HG03039 (cell line): ENCODE results near the gene SPIN1.

Source experiments
- ATAC-seq: cut with Tn5 transposase; IDR thresholded peaks from one replicate; pipeline ENCODE4 v1.9.1; 2021; ENCODE audit warnings: mild to moderate bottlenecking, moderate library complexity; ENCODE audit not compliant: unreplicated experiment

Gene SPIN1

DNA sequence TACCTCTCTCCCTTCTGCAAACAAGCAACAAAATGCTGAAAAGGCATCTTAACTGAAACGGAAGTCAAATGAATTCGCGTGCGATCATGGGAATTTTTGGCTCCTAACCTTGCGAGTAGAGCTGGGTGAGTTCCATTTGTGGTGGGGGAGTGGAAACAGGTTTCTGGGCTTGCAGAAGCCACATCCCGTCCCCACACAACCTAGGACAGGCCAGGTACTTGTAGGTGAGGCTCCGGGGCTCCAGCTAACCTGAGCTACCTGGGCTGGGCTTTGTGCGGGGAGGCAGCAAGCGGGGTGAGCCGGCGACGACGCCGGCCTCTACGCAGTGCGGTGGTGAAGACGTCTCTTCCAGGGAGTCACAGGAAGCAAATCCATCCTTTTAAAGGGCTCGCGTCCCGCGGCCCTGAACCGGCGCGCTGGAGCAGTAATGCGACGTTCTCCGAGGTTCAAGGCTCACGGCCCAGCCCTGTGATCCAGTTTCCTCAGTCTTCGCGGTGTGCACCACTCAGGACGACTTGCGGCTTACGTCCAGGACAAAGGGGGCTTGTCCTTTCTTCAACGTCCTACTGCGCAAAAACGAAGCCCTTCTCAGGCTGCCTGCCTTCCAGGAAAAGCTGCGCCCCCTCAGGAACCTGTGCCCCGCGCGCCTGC is 567 bp upstream of the SPIN1 start:
- ATAC-seq, result peak; percentile 2

DNA sequence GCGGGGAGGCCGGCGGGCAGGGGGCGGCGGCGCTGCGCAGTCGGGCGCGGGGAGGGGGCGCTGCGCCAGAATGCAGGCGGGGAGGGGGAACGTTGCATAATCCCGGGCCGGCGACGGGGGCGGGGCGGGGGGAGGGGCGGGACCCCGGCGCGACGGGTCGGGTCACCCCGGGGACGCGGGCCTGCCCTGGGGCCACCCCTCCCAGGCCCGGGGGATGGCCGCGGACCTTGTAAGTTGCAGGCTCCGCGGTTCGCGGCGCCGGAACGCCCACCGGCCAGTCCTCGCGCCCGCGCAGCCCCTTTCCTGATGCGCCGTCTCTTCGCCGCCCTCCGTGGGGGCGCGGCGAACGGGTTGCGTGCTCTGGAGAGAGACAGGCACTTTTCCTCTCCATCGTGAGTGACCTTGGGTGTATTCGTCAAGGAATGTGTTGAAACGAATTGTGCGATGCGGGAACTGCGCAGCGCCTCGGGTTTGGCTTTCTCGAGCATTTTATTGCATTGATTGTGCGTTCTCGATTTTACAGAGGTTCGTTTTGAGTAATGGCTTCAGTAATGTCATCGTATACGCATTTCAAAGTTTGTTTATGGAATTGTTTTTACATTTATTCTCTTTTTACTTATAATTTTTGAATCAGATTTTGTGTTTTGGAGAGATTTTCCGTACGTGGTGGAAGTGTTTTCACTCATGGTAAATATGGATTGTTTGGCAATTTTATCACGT is 802 bp downstream of the SPIN1 start:
- peak; percentile 21 for ATAC-seq

DNA sequence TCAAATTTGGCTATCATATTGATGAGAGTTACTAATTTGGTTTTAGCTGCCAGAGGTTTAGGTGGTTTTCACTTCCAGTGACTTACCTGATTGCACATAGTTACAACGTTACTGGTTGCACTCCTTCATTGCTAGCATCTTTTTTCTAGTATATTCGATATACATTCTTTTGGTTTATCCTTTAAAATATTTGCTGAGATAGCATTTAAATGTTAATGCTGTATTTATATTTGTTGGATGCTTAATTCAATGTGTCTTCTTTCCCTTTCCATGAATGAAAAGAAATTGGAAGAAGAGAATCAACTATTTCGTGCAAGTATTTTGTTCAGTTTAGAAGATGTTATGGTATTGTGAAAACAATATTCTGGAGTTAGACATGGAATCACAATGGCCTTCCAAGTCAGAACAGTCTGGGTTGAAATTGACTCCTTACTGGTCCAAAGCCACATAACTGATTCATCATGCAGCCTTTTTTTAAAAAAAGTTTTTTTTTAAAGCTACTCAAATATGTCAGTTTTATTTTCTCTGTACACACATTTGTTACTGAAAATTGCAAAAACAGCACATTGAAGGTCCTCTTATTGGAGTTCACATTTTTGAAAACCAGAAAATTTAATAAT is 2.2 kb downstream of the SPIN1 start:
- no peak for ATAC-seq

DNA sequence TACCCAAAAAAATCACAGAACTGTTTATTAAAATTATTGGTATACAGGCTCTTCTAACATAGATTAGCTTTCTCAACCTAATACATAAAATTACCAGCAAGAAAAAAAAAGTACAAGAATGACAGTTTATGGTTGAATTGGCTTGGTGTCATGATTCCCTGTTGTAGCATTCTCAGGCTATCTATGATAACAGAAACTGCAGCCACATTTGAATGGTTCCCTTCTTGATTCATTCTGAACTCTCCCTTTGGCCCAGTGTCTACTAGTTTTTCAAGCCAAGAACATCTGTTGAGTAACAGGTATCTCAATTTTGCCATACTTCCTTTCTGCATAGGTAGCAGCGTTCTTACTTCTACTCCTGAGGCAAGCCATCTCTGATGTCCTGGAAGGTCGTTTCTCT is 3.0 kb downstream of the SPIN1 start:
- ATAC-seq, result no peak

DNA sequence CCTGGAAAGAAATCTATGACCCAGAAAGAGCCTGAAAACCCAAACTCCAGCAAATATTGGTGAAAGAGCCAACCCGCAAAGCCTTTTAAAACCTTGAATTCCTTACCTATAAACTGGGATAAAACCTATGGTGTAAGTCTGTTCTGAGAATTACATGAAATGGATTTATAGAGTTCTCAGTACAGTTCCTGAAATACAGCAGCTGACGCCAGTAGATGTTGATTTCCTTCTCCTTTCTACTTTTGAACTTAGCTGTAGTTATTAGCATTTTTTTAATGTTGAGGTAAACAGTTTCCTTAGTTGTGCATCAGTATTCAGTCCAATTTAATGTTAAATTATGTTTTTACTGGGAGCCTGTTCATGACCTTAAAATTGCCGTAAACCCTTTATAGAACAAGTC is 3.7 kb downstream of the SPIN1 start:
- ATAC-seq, result no peak

DNA sequence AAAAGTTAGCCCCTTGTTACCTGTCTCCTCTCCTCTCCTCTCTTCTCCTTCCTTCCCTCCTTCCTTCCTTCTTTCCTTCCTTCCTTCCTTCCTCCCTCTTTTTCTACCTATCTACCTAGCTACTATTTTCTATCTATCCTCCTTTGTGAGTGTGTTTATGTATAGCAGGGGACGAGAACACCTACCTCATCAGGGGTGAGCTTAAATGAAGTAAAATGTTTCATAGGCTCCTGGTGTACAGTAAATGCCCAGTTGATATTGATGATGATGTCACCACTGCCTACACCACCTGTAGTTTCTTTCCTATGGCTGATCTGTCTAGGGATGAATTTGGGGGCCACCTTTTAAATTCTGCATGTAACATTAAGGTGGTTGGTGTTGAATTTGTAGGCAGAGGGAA is 4.3 kb downstream of the SPIN1 start:
- ATAC-seq, result no peak

DNA sequence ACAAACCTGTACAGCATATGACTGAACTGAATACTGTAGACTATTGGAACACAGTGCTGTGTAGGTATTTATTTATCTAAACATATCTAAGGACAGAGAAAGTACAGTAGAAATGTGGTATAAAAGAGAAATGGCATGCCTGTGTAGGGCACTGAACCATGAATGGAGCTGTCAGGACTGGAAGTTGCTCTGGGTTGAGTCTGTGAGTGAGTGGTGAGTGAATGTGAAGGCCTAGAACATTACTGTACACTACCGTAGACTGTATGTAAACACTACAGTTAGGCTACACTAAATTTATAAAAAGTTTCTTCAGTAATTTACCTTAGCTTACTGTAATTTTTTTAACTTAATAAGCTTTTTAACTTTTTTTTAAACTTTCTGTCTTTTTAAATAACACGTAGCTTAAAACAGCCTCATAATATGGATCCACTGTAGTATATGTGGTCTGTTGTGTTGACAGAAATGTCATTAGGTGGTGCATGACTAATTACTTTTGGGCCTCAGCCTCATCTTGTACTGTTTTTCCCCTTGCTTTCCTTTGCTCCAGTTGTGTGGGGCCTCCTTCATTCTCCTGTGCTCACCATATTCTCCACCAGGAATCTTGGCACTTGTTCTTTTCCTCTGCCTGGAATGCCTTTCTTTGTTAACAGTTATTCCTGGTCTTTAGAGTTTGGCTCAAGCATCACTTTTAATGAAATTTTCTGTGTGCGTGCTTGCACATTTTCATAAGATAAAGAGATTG is 8.8 kb downstream of the SPIN1 start:
- no peak for ATAC-seq

DNA sequence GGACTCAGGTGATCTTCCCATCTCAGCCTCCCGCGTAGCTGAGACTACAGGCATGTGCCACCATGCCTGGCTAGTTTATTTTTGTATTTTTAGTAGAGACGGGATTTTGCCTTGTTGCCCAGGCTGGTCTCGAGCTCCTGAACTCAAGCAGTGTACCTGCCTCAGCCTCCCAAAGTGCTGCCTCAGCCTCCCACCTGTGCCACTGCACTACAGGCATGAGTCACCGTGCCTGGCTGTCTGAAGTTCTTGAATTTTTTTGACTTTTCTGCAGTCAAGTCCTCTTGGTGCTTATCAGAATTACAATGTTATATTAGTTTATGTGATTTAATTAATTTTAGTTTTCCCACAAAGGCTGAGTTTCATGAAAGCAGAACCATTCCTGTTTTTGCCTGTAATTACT is 9.8 kb downstream of the SPIN1 start:
- no peak for ATAC-seq

DNA sequence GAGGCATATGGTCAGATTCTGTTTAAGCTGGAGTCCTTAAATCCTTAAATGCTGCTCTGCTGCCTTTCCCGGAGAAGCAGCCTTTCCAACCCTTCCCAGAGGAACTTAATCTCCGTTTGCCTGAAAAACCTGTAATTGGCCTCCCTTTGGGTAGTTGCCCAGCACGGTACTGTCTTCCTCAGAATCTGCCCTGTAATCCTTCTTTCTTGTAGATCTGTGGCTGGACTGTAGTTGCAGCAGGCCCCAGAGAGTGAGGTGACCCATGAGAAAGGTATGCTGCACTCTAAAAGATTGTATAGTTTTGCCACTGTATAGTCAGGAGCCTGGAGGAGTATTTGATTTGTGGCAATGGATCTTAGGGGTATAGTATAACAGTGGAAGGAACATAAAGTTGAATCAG is 11.7 kb downstream of the SPIN1 start:
- no peak for ATAC-seq

DNA sequence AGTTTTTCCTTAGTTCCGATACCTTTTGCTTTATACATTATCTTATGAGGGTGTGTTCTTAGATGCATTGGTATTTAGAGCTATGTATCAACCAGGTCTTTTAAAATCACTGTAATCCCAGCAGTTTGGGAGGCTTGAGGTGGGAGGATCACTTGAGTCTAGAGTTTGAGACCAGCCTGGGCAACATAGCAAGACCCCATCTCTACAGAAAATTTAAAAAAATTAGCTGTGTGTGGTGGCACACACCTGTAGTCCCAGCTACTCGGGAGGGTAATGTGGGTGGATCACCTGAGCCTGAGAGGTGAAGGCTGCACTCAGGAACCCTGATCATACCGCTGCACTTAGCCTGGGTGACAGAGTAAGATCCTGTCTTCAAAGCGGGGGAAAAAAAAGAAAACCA is 15.1 kb downstream of the SPIN1 start:
- ATAC-seq, result no peak

DNA sequence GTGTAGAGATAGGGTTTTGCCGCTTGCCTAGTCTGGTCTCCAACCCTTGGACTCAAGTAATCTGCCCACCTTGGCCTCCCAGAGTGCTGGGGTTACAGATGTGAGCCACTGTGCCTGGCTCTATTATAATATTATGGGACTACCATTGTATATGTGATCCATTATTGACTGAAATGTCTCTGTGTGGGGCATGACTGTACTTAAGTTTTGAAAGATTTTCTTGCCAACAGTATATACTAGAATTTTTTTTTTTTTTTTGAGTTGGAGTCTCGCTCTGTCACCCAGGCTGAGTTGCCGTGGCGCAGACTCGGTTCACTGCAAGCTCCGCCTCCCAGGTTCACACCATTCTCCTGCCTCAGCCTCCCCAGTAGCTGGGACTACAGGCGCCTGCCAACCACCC is 17.8 kb downstream of the SPIN1 start:
- ATAC-seq, result no peak

DNA sequence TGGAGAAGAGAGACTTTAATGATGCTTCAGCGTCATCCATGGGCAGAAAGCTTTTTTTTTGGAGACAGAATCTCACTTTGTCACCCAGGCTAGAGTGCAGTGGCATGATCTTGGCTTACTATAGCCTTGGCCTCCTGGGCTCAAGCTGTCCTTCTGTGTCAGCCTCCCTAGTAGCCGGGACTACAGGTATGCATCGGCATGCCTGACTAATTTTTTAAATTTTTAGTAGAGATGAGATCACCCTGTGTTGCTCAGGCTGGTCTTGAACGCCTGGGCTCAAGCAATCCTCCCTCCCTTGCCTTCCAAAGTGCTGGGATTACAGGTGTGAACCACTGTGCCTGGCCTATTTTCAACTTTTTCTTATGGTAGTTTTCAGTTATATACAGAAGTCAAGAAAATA is 23.2 kb downstream of the SPIN1 start:
- ATAC-seq, result no peak

DNA sequence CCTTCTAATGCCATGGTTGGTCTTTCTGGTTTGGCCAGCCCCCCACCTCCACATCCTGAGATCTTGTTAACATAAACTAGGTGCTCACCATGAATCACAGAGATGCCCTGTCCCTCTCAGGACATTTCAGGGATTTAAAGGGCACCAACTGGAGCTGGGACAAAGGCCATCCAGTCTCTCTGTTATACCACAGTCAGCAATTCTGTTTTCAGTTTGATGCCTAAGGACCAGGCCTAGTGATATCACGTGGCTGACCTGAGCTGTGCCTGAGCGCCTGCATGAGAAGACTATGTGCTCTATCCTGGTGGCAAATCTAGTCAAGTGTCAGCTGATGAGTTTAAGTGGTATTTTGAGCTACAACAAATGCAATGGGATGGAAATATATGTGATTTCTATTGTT is 26.1 kb downstream of the SPIN1 start:
- no peak for ATAC-seq

DNA sequence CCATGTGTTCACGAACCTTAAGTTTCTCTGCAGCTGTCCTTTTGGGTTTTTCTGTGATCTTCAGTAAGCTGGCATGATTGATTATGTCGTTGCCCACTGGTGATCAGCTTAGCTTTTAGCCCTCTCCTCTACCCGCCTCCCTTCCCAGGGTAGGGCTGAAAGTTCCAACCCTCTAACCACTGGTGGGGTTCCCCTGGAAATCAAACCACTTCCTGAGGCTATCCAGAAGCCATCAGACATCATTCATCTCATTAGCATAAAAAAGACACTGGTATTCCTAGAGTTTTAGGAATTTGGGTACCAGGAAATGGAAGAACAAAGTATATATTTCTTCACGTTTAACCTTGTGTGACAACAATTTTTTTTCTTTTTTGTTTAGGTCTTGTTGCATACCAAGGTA is 29.8 kb downstream of the SPIN1 start:
- ATAC-seq, result no peak

DNA sequence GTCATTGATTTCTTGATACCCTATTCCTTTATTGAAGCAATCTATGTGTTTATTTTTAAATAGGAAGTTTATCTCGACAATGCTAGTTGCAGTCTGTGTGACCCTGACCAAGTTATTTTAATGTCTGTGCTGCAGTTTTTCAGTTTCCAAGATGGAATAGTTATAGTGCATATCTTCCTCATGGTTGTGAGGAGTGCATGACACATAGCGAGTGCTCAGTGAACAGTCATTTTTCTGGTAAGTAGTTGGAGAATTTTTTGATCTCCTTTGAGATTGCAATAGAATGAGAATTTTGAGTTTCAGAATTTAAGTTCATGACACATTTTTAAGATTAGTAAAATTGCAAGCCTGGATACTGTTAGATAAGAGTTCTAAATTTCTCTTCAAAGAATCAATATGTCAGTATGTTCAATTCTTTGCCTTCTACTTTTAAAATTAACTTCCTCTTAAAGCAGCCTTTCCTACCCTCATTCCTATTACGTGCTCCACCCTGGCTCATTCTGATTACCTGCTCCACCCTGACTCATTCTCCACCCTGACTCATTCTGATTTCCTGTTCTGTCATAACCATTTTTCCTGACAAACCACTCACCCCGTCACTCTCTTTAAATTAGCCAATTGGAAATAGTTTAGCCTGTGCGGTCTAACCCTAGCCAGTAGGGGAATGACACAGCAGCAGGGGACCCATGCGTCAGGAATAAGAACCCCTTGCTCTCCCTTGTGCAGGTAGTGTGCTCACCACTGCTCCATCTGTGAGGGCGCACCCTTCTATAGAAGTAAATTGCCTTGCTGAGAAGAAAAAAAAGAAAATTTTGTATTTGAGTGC is 30.7 kb downstream of the SPIN1 start:
- ATAC-seq, result no peak

DNA sequence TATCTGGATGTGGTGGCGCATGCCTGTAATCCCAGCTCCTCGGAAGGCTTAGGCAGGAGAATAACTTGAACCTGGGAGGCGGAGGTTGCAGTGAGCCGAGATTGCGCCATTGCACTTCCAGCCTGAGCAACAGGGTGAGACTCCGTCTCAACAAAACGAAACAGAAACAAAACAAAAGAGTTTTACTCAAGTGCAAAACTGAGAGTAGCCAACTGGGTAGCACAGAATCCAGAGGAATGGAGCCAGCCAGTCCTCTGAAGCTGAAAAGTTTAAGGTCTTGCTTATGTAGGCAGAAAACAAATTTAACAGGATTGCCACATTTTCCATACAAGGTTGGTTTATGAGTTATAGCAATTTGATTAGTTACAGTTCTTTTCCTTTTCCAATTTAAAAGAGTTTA is 32.0 kb downstream of the SPIN1 start:
- ATAC-seq, result no peak

DNA sequence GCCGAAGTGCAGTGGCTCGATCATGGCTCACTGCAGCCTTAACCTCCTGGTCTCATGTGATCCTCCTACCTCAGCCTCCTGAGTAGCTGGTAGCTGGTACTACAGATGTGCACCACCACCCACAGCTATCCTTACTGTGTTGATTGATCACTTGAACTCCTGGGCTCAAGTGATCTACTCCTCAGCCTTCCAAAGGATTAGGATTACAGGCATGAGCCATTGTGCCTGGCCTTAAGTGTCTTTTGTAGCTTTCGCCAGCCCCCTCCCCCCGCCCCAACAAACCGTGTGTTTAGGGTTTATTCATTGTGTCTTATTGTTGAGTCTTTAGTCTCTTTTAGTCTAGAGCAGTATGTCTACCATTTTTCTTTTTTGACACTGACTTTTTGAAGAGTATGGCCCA is 33.1 kb downstream of the SPIN1 start:
- no peak for ATAC-seq

DNA sequence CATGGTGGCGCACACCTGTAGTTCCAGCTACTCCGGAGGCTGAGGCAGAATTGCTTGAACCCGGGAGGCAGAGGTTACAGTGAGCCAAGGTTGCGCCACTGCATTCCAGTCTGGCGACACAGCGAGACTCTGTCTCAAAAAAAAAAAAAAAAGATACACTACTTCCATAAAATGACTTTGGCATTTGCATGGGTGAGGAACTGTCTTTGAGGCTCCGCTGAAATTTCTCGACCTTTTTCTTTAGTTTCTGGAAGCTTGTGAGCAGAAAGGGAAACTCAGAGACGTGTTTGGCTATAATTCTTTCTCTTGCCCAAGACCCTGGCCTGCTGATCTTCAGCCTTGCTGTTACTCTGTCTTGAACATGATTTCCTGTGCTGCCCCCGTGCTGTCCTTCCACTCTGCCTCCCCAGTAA is 37.3 kb downstream of the SPIN1 start:
- no peak for ATAC-seq

DNA sequence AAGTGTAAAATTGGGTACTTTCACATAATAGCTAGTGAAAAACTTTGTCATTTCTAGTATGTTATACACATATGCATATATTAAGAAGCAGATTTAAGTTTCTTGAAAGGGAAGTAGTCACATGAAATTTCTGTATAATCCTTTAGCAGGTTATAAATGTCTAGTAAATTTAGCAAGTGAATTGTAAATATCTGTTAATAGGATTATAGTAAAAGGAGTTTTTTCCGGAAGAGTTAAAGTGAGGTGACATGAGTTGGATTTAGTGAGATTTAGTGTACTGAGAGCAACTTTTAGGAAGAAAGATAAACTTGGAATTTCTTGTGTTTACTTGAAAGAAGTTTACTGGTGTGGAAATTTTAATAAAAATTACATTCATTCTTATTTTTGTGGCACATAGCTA is 38.4 kb downstream of the SPIN1 start:
- ATAC-seq, result no peak

DNA sequence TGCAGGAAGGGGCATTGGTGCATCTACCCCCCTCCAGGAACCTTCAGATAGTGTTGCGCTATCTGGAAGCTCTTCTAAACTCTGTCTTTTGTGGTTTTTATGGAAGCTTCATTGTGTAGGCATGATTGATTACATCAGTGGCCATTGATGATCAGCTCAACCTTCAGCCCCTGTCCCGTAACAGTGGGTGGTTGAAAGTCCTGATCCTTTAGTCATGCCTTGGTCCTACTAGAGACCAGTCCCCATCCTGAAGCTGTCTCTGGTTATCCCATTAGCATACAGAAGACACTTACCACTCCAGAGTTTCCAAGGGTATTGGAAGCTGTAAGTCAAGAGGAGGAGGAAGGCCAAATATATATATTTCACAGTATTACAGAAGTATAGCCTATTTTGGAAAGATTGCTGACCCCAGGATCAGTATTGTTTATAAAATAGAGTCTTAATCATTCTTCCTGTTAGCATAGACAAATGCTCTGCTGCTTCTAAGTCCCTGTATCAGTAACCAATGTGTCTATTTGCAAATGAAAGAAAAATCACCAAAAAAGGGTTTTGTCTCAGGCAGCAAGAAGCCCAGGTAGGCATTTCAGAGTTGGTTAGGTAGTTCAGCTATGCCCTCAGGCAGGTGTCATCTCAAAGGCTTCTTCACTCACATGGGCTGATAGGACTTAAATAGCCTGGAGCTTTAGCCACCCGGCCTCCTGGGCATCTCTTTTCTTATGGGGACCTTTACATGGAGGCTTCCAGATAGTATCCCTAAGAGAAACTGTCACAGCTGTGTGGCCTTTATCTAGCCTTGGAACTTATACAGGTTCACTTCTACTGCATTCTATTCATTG is 41.6 kb downstream of the SPIN1 start:
- no peak for ATAC-seq
